ENCODE data around the gene NPRL2. TPM values are rescaled to one million over a fixed set of nuclear protein-coding genes. Genes with fewer than 3 reads are reported as not detected.

Gene NPRL2
- total and polyA plus RNA-seq, 9 of the 15 experiments (the other 6 are each of a cell fraction or from before 2014, with no cell fraction given) = 17.4 to 40.4 (median 24.4) TPM

DNA sequence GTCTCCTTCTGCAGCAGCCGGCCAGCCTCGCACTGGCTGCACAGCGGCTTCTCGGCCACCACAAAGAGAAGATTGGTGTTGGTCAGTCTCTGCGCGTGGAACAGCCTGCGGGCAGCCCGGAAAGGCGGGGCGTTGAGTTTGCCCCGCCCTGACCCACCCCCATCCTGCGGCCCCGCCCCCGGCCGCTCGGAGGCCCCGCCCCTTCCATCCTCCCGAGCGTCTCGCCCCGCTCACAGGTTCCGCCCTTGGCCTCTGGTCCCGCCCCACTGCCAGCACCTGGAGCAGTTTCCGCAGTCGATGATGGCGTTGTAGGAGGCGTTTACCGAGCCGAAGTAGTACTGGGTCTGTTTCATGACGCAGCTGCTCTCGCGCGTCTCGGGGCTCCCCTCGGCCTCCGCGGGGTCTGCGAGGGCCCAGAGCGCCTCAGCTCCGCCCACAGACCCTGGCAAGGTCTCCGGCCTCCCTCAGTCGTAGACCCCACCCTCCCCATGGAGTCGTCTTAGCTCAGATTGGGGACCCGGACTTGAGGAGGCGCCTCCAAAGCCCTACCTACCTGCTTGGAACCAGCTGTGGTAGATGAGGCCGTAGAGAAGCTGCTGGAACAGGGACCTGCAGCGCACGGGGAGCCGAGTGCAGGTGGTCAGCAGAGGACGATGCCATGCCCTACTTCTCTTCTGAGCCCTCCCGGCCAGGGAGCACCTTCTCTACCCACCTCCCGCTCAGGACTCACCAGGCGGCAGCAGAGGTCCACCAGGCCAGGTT lies 14.7 kb upstream of the NPRL2 start (continued):
- TF ChIP-seq LCOR (CRISPR knock-in tag; IDR thresholded peaks at IDR 0.05) = no peak
- TF ChIP-seq PHF8 (IDR thresholded peaks at IDR 0.05; ENCODE audit: borderline replicate concordance, low read length) = peak; percentile 32; the same call in 1 of the 2 replicates
- TF ChIP-seq, protein P1, sequence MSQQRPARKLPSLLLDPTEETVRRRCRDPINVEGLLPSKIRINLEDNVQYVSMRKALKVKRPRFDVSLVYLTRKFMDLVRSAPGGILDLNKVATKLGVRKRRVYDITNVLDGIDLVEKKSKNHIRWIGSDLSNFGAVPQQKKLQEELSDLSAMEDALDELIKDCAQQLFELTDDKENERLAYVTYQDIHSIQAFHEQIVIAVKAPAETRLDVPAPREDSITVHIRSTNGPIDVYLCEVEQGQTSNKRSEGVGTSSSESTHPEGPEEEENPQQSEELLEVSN (IDR thresholded peaks at IDR 0.05; ENCODE audit: borderline replicate concordance in 1 of 2, extremely low read depth in 1 of 2, insufficient read depth in 1 of 2, insufficient read length in 1 of 2, low read depth in 1 of 2, low read length in 1 of 2, poor library complexity in 1 of 2, severe bottlenecking in 1 of 2) = peak in 1 of 2 experiments; percentile 7
- TF ChIP-seq, protein P2, sequence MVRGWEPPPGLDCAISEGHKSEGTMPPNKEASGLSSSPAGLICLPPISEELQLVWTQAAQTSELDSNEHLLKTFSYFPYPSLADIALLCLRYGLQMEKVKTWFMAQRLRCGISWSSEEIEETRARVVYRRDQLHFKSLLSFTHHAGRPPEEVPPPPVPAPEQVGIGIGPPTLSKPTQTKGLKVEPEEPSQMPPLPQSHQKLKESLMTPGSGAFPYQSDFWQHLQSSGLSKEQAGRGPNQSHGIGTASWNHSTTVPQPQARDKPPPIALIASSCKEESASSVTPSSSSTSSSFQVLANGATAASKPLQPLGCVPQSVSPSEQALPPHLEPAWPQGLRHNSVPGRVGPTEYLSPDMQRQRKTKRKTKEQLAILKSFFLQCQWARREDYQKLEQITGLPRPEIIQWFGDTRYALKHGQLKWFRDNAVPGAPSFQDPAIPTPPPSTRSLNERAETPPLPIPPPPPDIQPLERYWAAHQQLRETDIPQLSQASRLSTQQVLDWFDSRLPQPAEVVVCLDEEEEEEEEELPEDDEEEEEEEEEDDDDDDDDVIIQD (CRISPR knock-in tag; IDR thresholded peaks at IDR 0.05) = no peak
- no peak for TF ChIP-seq BHLHE40 (IDR thresholded peaks at IDR 0.05; ENCODE audit: low read length)
- TF ChIP-seq ZNF436 (CRISPR knock-in tag; IDR thresholded peaks at IDR 0.05) = no peak
- TF ChIP-seq DDX20 (tag; IDR thresholded peaks at IDR 0.05; ENCODE audit: low read depth) = no peak
- TF ChIP-seq ZNF212 (CRISPR knock-in tag; IDR thresholded peaks at IDR 0.05) = no peak
- TF ChIP-seq ZNF124 (CRISPR knock-in tag; IDR thresholded peaks at IDR 0.05) = no peak
- TF ChIP-seq, protein P3, sequence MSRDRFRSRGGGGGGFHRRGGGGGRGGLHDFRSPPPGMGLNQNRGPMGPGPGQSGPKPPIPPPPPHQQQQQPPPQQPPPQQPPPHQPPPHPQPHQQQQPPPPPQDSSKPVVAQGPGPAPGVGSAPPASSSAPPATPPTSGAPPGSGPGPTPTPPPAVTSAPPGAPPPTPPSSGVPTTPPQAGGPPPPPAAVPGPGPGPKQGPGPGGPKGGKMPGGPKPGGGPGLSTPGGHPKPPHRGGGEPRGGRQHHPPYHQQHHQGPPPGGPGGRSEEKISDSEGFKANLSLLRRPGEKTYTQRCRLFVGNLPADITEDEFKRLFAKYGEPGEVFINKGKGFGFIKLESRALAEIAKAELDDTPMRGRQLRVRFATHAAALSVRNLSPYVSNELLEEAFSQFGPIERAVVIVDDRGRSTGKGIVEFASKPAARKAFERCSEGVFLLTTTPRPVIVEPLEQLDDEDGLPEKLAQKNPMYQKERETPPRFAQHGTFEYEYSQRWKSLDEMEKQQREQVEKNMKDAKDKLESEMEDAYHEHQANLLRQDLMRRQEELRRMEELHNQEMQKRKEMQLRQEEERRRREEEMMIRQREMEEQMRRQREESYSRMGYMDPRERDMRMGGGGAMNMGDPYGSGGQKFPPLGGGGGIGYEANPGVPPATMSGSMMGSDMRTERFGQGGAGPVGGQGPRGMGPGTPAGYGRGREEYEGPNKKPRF (IDR thresholded peaks at IDR 0.05; ENCODE audit: low read depth, low read length) = no peak
- peak in 2 of 3 experiments; percentile 10 to 40 for TF ChIP-seq YY1 (IDR thresholded peaks at IDR 0.05; ENCODE audit: borderline replicate concordance in 1 of 3, control insufficient read depth in 1 of 3, extremely low read depth in 1 of 3, insufficient read depth in 3 of 3, insufficient read length in 1 of 3, insufficient replicate concordance in 2 of 3, low read depth in 1 of 3, low read length in 2 of 3)
- TF ChIP-seq BCOR (IDR thresholded peaks at IDR 0.05) = no peak
- TF ChIP-seq, protein P4, sequence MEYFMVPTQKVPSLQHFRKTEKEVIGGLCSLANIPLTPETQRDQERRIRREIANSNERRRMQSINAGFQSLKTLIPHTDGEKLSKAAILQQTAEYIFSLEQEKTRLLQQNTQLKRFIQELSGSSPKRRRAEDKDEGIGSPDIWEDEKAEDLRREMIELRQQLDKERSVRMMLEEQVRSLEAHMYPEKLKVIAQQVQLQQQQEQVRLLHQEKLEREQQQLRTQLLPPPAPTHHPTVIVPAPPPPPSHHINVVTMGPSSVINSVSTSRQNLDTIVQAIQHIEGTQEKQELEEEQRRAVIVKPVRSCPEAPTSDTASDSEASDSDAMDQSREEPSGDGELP (CRISPR knock-in tag; IDR thresholded peaks at IDR 0.05; ENCODE audit: borderline replicate concordance) = 0 out of 2 replicates have a peak, but pooled peaks have one; percentile 26
- TF ChIP-seq ZNF134 (CRISPR knock-in tag; conservative IDR thresholded peaks at IDR 0.05) = no peak
- TF ChIP-seq CTBP1 (IDR thresholded peaks at IDR 0.05; ENCODE audit: borderline replicate concordance) = 0 out of 2 replicates have a peak, but pooled peaks have one; percentile 28
- no peak for TF ChIP-seq NFE2L1 (tag; IDR thresholded peaks at IDR 0.05; ENCODE audit: borderline replicate concordance, low read depth)
- TF ChIP-seq SIRT6 (IDR thresholded peaks at IDR 0.05; ENCODE audit: low read depth, low read length) = no peak
- no peak for TF ChIP-seq L3MBTL2 (IDR thresholded peaks at IDR 0.05)
- TF ChIP-seq ZNF140 (CRISPR knock-in tag; IDR thresholded peaks at IDR 0.05) = no peak
- no peak for TF ChIP-seq ETV6 (IDR thresholded peaks at IDR 0.05; ENCODE audit: borderline replicate concordance in 1 of 2, low read depth in 2 of 2, low read length in 1 of 2)
- no peak for TF ChIP-seq ETV6 (CRISPR knock-in tag; IDR thresholded peaks at IDR 0.05; ENCODE audit: borderline replicate concordance)

All from K562 (cell line).